ENCODE data around the gene NCKAP5.

The NCKAP5 gene

DNA sequence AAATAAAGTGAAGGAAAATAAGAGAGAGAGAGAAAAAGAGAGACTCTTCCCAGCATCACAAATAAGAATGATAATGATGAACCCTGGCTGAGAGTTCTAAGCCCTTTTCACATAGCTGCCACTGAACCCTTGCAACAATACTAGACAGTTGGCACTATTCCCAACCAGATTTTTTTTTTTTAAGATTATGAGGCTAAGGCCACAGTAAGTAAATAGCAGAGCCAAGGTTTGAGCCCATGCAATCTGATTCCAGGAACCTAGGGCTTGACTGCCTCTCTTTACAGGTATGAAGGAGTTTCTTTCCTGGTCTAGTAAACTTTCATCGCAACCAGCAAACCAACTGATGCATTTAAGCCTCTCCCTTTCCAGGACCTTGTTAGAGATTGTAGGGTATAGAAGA is 424.6 kb downstream of the NCKAP5 start:
- no peak for DNase-seq (ENCODE audit: low read depth)

DNA sequence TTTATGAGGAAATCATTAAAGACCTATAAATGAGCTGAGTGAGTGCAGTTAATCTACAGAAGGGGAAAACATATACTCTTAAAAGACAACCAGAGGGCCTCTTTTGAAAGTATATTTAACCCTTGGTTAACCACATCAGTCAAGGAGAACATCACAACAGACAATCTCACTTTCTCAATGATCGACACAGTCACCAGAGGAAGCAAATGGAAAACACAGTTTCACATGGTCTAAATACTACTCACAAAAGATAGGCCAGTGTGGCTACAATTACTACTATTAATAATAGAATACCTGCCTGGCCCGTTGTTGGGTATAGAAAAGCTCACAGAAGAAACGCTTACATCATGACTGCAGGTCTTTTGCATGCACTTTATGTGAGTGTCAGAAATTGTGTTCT is 426.2 kb downstream of the NCKAP5 start:
- DNase-seq (ENCODE audit: low read depth) = no peak

DNA sequence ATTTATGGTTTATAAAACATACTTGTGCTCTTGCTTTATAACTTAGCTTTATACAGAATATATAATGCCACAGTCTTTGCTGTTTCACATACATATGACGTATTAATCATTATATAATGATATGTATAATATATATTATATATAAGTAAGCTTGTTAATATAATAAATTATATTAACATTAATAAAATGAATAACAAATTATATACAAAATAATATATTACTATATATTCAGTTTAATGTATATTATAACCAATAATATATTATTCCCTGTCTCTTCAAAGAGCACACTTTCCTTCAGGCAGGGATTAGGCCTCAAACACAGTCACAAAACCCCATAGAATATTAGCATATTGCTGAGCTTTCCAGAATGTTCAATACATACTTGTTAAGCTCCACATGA is 427.6 kb downstream of the NCKAP5 start:
- no peak for DNase-seq (ENCODE audit: low read depth)

DNA sequence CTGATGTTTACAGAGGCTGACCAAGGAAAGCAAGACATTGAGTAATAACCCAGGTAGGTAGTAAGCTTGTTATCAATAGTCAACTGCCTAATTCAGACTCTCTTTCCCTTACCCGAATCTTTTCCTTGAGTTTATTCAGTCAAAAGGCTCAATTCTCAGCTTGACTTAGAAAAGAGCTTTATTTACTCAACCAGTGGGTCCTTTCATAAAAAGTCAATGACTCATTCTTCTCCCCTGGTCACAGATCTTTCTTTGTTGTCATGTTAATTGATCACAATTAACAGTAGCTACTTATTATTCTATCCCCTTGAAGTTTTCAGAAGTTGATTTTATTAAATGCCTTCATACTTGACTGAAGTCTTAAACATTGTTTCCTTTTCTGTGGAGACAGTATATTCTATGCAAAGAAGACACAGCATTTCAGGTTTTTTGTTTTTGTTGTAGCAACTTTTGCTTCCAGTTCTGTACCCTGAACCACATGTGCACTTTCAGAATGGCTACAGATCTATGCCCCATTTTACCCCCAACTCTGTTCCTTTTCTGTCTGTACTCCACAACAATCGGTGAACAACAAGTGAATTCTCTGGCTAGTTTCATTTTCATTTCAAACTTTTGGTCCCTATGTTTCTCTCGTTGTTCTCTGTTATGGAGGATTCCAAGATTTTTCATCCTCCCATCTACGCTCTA is 428.3 kb downstream of the NCKAP5 start:
- DNase-seq (ENCODE audit: low read depth) = no peak

DNA sequence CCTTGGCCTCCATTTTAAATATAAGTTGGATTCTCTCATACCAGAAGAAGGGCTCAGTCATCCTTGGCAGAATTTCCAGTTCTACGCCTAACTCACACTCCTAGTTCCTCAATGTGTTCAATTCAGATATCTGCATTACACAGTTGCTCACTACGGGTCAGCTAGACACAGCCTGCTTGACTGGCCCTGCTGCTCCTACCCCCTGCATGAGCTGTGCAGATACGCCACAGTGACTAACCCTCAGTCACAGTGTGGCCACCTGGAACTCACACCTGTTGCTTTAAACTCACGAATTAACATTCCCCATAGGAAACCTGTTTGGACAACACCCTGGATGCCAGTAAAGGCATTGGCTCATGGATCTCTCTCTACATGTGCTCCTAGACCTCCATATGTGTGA is 429.6 kb downstream of the NCKAP5 start:
- DNase-seq (ENCODE audit: low read depth) = no peak

DNA sequence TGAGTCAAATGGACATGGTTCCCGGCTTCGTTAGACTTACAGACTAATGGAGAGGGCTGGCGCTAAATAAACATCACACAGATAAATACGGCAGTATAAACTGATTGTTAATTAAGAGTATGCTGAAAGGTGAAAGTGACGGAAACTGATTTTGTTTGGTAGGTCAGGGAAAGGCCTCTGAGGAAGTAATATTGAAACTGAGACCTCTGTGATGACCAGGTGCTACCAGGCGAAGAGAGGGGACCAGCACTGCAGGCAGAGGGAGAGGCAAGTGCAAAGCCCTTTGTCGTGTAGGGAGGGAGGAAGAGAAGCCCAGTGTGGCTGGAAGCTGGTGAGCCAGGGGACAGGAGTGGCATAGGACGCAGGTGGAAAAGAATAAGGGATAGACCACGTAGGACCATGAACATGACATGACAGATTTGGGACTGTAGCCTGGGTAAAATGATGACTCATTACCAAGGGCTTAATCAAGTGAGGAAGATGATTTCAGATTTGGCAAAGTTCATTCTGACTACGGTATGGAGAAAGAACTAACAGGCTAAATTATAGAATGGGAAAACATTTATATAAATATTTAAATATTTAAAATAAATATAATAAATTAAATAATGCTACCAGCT is 433.1 kb downstream of the NCKAP5 start:
- no peak for DNase-seq (ENCODE audit: low read depth)

DNA sequence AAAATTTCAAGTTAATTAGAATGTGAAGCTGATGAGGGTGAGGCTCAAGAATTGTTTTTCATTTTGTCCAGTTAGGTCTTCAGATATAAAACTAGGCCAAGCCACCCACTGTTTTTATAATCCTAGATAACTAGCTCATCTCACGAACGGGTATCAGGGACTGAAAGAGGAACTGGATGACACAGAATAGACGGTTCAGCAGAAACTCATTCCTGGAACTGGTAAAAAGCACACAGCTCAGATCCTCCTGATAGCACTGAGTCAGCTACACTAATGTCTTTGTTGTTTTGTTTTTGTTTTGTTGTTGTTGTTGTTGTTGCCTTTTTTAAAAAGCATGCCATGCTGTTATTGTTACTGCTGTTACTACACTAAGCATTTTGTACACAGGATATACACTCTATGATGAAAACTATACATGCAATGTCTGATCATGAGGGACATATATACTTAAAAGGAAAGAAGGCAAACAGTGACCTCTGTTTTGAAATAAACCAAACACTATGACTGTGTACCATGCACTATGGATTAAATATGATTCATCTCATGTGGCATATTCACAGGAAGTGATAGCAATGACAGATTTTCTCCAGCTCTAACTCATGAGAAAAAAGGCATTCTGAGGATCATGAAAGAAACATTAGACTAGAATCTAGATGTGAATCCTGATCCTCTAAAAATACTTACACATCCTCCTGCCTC is 437.6 kb downstream of the NCKAP5 start:
- no peak for DNase-seq (ENCODE audit: low read depth)

DNA sequence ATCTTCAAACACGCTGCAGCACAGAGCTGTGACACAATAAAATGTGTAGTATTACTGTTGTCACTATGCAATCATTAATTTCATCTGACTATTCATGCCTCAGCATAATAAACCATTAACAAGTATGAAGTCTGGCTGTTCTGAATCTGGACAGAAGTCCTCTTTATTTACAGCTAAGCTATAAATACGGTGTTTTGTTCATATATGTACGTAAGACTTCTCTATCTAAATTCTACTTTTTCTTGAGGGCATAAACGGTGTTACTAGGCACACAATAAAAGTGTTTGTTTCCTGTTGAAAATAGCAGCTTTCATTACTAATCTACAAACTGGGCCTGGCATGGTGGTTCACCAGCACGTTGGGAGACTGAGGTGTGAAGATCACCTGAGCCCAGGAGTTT is 443.8 kb downstream of the NCKAP5 start:
- no peak for DNase-seq (ENCODE audit: low read depth)

DNA sequence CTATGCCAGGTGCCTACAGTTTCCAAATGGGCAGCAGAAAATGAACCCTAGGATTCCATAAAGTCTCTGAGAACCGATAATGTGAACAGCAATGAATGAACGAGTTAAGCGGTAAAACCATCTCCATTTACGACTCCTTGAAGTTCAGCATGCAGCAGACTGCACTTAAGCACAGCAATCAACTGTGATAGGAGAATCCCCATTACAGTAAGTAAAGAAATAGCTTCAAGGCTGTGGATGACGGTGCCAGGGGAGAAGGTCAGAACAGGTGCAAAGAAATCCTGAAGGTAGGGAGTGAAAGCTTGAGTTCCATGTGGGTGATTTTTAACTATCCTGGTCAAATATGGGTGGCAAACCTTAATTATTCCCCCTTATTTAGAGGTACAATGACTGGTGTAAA is 444.4 kb downstream of the NCKAP5 start:
- DNase-seq (ENCODE audit: low read depth) = no peak

DNA sequence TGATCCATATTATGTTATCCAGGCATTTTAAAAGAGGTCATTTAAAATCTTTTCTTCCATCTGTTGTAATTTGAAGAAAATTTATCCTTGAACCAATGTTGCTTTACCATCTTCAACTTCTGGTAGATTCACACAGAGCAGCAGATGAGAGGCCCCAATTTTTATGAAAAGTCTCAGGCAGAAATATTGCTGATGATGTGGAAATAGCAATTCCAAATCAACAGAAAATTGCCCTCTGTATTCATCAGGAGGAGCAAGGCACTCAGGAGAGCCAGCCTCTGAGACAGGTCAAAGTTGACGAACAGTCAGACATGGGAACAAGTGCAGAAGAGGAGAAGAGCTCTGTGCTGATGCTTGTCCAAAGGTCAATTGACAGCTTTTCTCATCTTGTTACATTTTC is 444.9 kb downstream of the NCKAP5 start:
- no peak for DNase-seq (ENCODE audit: low read depth)

DNA sequence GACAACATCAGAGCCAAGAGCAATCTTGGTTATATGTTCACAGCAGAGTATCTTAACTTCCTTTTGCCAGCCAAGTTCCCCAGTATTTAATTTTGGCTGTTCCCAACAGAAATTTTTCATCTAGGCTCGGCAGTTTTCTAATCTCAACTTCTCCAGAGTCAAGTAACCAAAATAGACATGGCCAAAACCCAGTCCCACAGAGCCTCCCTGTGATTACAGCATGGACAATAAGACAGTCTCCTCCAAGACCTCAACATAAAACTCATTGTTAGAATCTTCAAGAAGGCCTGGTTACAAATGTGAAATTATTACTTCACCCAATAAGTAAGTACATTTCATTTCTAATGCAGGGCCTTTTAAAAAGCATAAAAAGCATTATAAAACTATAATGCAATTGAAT is 445.7 kb downstream of the NCKAP5 start:
- no peak for DNase-seq (ENCODE audit: low read depth)

DNA sequence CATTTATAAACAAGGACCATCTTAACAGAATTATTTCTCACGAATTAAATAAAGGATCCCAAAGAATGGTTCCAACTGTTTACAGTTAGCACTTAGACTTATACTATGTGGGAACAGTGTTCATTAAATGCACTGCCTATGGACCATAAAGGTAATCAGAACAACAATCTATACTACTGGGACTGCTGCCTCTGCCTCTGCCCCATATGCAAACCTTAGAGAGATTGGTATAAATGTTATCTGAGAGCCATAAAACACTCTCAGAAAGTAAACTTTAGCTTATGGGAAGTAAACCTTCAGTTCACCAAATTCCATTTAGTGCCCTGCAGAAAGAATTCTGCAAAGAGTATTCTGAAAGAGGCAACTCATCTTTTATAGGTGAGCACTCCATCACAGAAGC is 448.0 kb downstream of the NCKAP5 start:
- no peak for DNase-seq (ENCODE audit: low read depth)

DNA sequence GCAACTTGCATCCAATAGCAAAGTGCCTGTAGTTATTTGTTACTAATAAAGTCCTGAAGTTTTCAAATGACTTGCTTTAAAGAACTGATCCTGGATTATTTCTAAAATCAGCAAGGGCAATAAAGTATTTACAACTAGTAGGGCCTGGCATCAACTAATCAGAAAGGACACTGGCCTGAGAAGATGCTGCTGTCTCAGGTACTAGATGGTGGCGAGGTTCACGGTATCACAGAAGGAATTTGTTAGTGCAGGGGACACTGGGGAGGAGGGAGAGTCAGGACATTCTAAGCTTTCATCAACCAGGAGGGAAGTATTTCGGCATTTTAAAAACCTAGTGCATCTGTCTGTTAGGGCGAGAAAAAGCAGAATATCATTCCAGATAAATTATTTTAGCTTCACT is 458.1 kb downstream of the NCKAP5 start:
- DNase-seq (ENCODE audit: low read depth) = no peak

DNA sequence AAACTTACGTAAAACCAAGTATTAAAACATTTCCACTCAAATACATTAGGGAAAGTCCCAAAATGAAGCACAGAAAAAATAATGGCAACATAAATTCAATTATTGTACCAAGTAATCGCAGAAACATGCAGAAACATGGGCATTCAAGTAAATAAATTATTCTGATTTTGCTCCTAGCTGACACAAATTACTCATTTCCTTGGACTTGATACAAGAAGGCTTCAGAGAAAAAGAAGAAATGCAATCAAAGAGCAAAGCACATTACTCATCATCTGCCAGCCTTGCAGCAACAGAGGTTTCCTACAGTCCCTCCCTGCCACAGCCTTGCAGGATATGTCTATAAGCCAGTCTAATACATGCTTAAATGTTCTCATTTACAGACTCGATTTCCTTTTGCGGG is 458.5 kb downstream of the NCKAP5 start:
- DNase-seq (ENCODE audit: low read depth) = no peak

DNA sequence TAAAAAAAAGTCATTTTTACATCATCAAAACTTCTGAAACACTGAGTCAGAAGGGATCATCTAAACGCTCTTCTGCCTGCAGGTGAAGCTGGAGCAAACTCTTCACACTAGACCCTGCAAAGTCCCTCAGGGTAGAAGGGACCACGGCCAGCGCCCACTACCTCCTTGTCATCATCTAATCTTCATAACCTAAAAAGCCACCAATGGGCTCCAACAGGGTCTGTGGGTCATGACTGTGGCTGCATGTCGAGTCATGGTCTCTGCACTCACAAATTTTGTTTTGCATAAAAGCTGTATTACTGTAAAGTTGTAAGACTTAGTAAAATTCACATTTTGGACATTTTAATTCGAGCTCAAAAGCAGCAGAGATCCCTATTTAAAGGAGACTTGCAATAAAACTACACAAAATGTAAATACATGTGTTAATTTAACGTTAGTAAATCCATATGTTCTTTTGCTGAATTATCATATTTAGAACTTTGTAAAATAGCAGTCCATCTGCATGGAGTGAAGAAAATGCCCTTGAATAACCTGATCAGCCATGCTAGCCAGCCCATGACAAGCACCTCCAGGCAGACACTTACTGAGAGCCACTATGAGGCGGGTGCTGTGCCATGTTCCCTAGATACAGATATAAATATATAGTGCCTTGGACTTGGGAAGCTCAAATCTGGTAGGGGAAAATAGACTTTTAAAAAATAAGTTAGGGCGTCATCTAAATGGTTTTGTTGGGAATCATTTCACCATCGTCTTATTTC is 461.0 kb downstream of the NCKAP5 start:
- DNase-seq (ENCODE audit: low read depth) = no peak

DNA sequence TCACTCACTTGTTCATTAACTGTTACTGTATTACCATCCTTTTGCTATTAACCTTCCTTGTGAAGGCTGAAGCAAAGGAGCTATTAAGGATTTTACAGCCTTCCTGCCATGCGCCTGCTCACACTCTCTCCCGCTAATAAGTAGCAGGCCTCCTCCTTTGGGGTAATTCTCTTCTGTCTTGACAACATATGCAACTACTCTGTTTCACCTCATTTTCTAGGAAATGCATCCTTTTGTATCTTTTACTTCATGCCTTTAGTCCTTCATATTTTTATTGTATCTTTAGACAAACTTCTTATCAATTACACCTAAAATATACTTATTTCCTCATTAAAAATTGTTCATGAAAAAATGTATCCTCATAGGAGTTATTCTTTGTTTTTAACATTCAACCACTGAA is 463.4 kb downstream of the NCKAP5 start:
- DNase-seq (ENCODE audit: low read depth) = no peak

DNA sequence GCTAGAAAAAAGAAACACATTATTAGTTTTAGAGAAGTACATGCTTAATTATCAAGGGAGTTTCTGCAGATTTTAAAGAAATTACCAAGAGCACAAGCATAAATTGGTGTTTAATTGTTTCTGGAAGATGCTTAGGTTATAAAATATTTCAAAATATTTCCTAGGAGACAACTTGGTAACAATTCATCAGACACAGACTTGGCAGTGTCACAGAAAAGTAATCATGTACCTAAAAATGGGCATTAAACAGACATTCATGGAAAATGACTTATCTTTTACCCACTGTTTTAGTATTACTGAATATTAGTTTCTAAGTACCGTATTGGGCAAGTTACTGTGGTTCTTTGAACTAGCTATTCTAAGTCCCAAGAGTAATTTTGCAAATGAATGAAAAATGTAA is 469.5 kb downstream of the NCKAP5 start:
- no peak for DNase-seq (ENCODE audit: low read depth)

DNA sequence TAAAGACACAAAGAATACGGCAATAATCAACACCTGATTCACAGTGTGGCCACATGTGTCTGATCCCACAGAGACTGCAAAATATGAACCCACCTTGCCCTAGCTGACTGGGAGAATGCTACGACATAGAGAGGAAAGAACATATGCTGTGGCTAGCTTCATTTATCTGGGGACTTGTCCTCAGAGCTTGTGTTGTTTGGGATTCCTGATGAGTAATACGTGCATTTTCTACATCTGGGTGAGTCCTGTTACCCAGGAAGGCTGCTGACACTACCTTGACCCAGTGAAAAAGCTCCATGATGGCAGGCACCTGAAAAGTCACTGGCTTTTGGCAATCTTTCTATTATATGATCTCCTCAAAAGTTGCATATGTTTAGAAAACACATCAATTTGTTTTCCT is 470.6 kb downstream of the NCKAP5 start:
- no peak for DNase-seq (ENCODE audit: low read depth)

DNA sequence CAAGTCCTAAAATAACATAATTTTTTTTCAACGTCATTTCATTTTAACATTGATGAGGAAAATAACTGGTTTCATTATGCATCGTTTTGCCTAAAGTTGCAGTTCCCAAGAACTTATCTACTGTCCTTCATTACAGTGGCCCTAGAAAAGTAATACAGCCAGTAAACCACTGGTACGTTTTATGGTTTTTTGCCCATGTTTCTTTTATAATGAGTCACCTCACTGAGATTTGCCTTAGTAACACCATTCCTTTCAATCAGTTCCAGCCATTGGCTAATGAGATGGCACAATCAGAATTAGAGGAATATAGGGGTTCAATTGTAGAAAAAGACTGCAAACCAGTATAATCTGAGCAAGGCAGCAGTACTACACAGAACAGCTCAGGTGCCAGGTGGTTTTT is 475.7 kb downstream of the NCKAP5 start:
- DNase-seq (ENCODE audit: low read depth) = no peak

DNA sequence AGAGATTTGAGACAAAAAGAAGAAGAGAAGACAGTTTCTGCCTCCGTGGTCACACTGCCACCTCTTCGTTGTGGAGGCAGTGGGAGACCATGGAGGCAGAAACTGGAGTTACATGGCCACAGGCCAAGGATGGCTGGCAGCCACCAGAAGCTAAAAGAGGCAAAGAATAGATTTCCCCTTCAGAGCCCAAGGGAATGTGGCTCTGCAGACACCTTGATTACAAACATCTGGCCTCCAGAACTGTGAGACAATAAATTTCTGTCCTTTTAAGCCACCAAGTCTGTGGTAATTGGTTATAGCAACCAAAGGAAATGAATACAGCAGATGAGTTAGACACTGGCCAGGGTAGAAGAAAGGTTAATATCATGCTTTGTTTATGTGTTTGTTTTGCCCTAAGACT is 477.9 kb downstream of the NCKAP5 start:
- no peak for DNase-seq (ENCODE audit: low read depth)

DNA sequence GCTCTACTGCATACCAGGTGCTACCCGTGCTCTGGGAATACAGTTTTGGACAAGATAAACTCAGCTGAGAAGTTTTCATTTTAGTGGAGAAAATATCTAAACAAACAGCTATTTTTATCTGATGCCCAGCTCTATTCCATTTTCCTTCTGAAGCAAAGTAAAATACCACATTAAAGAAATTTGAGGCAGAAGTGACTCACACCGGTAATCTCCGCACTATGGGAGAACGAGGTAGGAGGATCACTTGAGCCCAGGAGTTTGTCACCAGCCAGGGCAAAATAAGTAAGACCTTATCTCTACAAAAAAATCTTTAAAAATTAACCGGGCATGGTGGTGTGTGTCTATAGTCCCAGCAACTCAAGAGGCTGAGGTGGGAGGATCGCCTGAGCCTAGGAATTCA is 482.1 kb downstream of the NCKAP5 start:
- DNase-seq (ENCODE audit: low read depth) = no peak

DNA sequence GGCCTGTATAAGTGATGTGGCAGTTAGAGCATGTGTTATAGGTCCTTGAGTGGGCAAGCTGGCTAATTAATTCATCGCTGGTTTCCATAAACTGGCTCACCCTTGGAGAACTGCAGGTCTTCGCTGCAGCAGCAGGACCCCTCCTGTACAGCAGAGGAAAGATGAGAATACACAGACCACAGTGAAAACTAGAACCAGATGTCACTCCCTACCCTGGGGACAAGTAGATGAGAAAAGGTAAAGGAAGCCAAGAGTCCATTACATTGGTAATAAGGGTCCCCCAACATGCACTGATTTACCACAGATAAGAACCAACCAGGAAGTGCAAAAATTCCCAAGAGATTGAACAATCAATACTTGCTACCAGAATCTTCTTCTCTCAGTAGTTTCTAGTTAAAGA is 482.6 kb downstream of the NCKAP5 start:
- DNase-seq (ENCODE audit: low read depth) = no peak

DNA sequence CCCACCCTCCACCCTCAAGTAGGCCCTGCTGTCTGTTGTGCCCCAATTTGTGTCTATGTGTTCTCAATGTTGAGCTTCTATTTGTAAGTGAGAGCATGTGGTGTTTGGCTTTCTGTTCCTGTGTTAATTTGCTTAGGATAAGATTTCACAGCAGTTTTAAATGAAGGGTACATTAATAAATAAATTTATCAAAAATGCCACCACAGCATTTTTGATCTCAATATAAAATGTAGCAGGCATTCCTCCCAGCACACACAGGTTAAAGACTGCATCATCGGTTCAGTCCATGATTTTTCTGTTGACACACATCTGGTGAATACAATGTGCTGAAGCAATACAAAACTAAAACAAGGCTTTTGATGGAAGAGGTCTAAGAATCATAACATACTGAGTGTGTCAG is 486.2 kb downstream of the NCKAP5 start:
- DNase-seq (ENCODE audit: low read depth) = no peak

Data from activated T-helper 1 cell treated with Interleukin-2 at 50 U/mL for 16 hours (primary cell).